ENCODE measurements around the gene ARID3B. TPM values are rescaled to one million over a fixed set of nuclear protein-coding genes. Genes with fewer than 3 reads are reported as not detected.

Gene ARID3B
- total RNA-seq, 1 donor from 2014 or later: 2.0 TPM

DNA sequence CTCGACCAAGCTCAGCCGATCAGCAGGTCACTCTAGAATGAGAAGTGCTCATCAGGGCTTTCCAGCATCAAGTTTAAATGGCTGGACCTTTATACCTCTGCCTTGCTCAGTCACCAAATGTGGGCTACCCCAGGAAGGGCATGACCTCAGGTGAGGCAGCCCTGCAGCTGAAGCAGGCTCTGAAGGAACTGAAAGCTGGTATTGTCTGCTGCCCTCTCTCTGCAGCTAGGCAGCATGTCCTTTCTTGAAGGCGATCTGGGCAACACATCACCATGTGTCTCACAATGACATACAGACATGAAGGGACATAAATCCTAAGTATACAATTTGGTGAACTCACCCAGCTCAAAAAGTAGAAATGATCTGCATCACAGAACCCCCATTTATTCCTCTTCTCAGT is 38.7 kb upstream of the ARID3B start:
- Histone ChIP-seq H3K36me3 (no peaks in the 10 kb centered on the region), H3K4me3 (no peak overlapping the region), H3K27me3 (ENCODE audit: low read depth) (no peaks in the 10 kb centered on the region), H3K27ac (replicated peaks) (no peak overlapping the region), H3K9me3 (replicated peaks) (no peaks in the 10 kb centered on the region), H3K4me1 (no peaks in the 10 kb centered on the region)
- DNase-seq: no peak
- TF ChIP-seq CTCF (IDR thresholded peaks at IDR 0.05; ENCODE audit: borderline replicate concordance): no peak
- intact Hi-C loops (cut with micrococcal nuclease): no loop called here

DNA sequence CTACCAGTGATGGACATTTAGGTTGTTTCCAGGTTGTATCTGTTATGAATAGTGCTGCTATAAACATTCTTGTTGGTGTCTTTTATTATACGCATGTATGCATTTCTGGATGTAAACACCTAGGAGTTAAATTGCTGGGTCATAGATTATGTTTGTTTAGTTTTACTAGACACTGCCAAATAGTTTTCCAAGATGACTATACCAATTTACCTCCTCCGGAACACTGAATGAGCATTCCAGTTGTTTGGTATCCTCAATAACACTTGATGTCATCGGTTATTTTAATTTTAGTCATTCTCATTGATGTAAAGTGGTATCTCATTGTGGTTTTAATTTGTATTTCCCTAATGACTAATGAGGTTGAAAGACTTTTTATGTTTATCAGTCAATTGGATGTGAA is 36.6 kb upstream of the ARID3B start:
- Histone ChIP-seq H3K27ac (replicated peaks) (no peak overlapping the region), H3K36me3 (no peaks in the 10 kb centered on the region), H3K4me3 (no peak overlapping the region), H3K4me1 (no peaks in the 10 kb centered on the region), H3K27me3 (ENCODE audit: low read depth) (no peaks in the 10 kb centered on the region), H3K9me3 (replicated peaks) (no peaks in the 10 kb centered on the region)
- no peak for TF ChIP-seq CTCF (IDR thresholded peaks at IDR 0.05; ENCODE audit: borderline replicate concordance)
- DNase-seq: no peak
- intact Hi-C loops (cut with micrococcal nuclease): no loop called here

GRCh38 chr15:74504836-74505235 is 36.2 kb upstream of the ARID3B start:
- H3K4me3 ChIP-seq: no peak overlapping the region
- DNase-seq: no peak
- H3K36me3 ChIP-seq: no peaks in the 10 kb centered on the region
- TF ChIP-seq CTCF (IDR thresholded peaks at IDR 0.05; ENCODE audit: borderline replicate concordance): no peak
- H3K9me3 ChIP-seq (replicated peaks): no peaks in the 10 kb centered on the region
- no peaks in the 10 kb centered on the region for H3K27me3 ChIP-seq (ENCODE audit: low read depth)
- no peaks in the 10 kb centered on the region for H3K4me1 ChIP-seq
- H3K27ac ChIP-seq (replicated peaks): no peak overlapping the region
- intact Hi-C loops (cut with micrococcal nuclease): no loop called here

- Histone ChIP-seq H3K4me3 (no peak overlapping the region), H3K36me3 (no peaks in the 10 kb centered on the region), H3K27me3 (ENCODE audit: low read depth) (no peaks in the 10 kb centered on the region), H3K4me1 (no peaks in the 10 kb centered on the region), H3K9me3 (replicated peaks) (no peaks in the 10 kb centered on the region), H3K27ac (replicated peaks) (no peak overlapping the region)
- TF ChIP-seq CTCF (IDR thresholded peaks at IDR 0.05; ENCODE audit: borderline replicate concordance): no peak
- DNase-seq: no peak
- intact Hi-C loops (cut with micrococcal nuclease): no loop called here
These were observed 35.0 kb upstream of the ARID3B start for GRCh38 chr15:74505837-74506514.

GRCh38 chr15:74506515-74506840 is 34.5 kb upstream of the ARID3B start:
- no peaks in the 10 kb centered on the region for H3K36me3 ChIP-seq
- H3K9me3 ChIP-seq (replicated peaks): no peaks in the 10 kb centered on the region
- no peak for DNase-seq
- H3K27me3 ChIP-seq (ENCODE audit: low read depth): no peaks in the 10 kb centered on the region
- no peaks in the 10 kb centered on the region for H3K4me1 ChIP-seq
- no peak overlapping the region for H3K27ac ChIP-seq (replicated peaks)
- no peak for TF ChIP-seq CTCF (IDR thresholded peaks at IDR 0.05; ENCODE audit: borderline replicate concordance)
- intact Hi-C loops (cut with micrococcal nuclease): no loop called here
- no peak overlapping the region for H3K4me3 ChIP-seq

Data from left ventricle myocardium inferior (tissue), 1 donor.